ENCODE results near the gene PCDHGA8.
A peak's percentile ranks its signal among the peaks of the same experiment; 100 is the strongest.
"Not testable (repeated sequence)": the region's sequence is repeated elsewhere in the genome, so short reads cannot be mapped to it uniquely, and the experiment has no call there.

PCDHGA8 gene

GRCh38 chr5:141392429-141393198 lies at the start of gene PCDHGA8:
TSS of gene PCDHGA8 (plus strand) at chr5:141392633. CDS start at chr5:141392814, 181 bp downstream.
- DNase-seq = no peak

GRCh38 chr5:141342773-141343172 lies 49.7 kb upstream of the PCDHGA8 start:
- no peak for DNase-seq

- DNase-seq = no peak
Observed at GRCh38 chr5:141343242-141343952, 49.0 kb upstream of the PCDHGA8 start, which contains the start of gene PCDHGA3. TSS of gene PCDHGA3 (plus strand) at chr5:141343829. CDS start at chr5:141344034, 205 bp downstream.

GRCh38 chr5:141343953-141344463 lies 48.4 kb upstream of the PCDHGA8 start:
- no peak for DNase-seq

- DNase-seq = no peak
Observed at GRCh38 chr5:141345327-141345726, 47.1 kb upstream of the PCDHGA8 start.

- DNase-seq = not testable (repeated sequence)
Observed at GRCh38 chr5:141346017-141346416, 46.4 kb upstream of the PCDHGA8 start.

- DNase-seq = peak in 1 of 2 experiments; percentile 48
Observed at GRCh38 chr5:141349917-141350619, 42.4 kb upstream of the PCDHGA8 start, which contains the start of gene PCDHGB1. TSS of gene PCDHGB1 (plus strand) at chr5:141350099. CDS start at chr5:141350261, 162 bp downstream.

- DNase-seq = no peak
Observed at GRCh38 chr5:141351591-141351990, 40.8 kb upstream of the PCDHGA8 start.

GRCh38 chr5:141354900-141355469 lies 37.4 kb upstream of the PCDHGA8 start, which contains the start of gene PCDHGA4:
TSS of gene PCDHGA4 (plus strand) at chr5:141355021. CDS start at chr5:141355108, 87 bp downstream.
- DNase-seq = no peak

GRCh38 chr5:141355641-141356040 lies 36.8 kb upstream of the PCDHGA8 start:
- DNase-seq = no peak

- DNase-seq = no peak
Observed at GRCh38 chr5:141356133-141356532, 36.3 kb upstream of the PCDHGA8 start.

GRCh38 chr5:141356950-141357349 lies 35.5 kb upstream of the PCDHGA8 start:
- no peak for DNase-seq

GRCh38 chr5:141359790-141360426 lies 32.5 kb upstream of the PCDHGA8 start, which contains the start of gene PCDHGB2:
TSS of gene PCDHGB2 (plus strand) at chr5:141359994. CDS start at chr5:141360136, 142 bp downstream.
- no peak for DNase-seq

GRCh38 chr5:141360685-141361084 lies 31.7 kb upstream of the PCDHGA8 start:
- DNase-seq = no peak

GRCh38 chr5:141362719-141363118 lies 29.7 kb upstream of the PCDHGA8 start:
- DNase-seq = no peak

GRCh38 chr5:141363952-141364660 lies 28.3 kb upstream of the PCDHGA8 start, which contains the start of gene PCDHGA5:
TSS of gene PCDHGA5 (plus strand) at chr5:141364162. CDS start at chr5:141364331, 169 bp downstream.
- no peak for DNase-seq

GRCh38 chr5:141366016-141366896 lies 26.2 kb upstream of the PCDHGA8 start:
- DNase-seq = no peak

- no peak for DNase-seq
Observed at GRCh38 chr5:141369994-141370848, 22.2 kb upstream of the PCDHGA8 start, which contains the start of gene PCDHGB3. TSS of gene PCDHGB3 (plus strand) at chr5:141370242. CDS start at chr5:141370395, 153 bp downstream.
